Type B pancreatic cell (in vitro differentiated cells): ENCODE results near the gene PDE10A. TPM values are rescaled to one million over a fixed set of nuclear protein-coding genes. Genes with fewer than 3 reads are reported as not detected.
"Not testable (repeated sequence)": the region's sequence is repeated elsewhere in the genome, so short reads cannot be mapped to it uniquely, and the experiment has no call there.

ENCODE experiments used
- DNase-seq: peaks from one replicate; pipeline ENCODE4 v3.0.0; 2021; ENCODE audit warnings: mixed read lengths; ENCODE audit not compliant: unreplicated experiment; ENCODE audit errors: extremely low spot score
- H3K27ac Mint-ChIP-seq: 2 replicates; pipeline ENCODE4 v1.8.0; 2021; ENCODE audit warnings: mild to moderate bottlenecking, mixed read lengths
- H3K27me3 Mint-ChIP-seq: 2 replicates; pipeline ENCODE4 v1.8.0; 2021; ENCODE audit warnings: mixed read lengths
- H3K36me3 Mint-ChIP-seq: 2 replicates; pipeline ENCODE4 v1.8.0; 2021; ENCODE audit warnings: mixed read lengths
- H3K4me1 Mint-ChIP-seq: one replicate; pipeline ENCODE4 v1.8.0; 2021; ENCODE audit warnings: mixed read lengths; ENCODE audit not compliant: unreplicated experiment
- H3K4me3 Mint-ChIP-seq: 2 replicates; pipeline ENCODE4 v1.8.0; 2021; ENCODE audit warnings: mild to moderate bottlenecking, mixed read lengths
- H3K9me3 Mint-ChIP-seq: 2 replicates; pipeline ENCODE4 v1.8.0; 2021; ENCODE audit warnings: mixed read lengths
- total RNA-seq: library from RNA; stranded (reverse); gene quantifications from 2 replicates; pipeline ENCODE4 v1.2.1, GENCODE V29; 2021; ENCODE audit warnings: low replicate concordance
- TF ChIP-seq, protein P1 (sequence below): fragments of 200-600 bp; sonication (generic); conservative IDR thresholded peaks from 2 replicates; pipeline ENCODE4 v1.5.0; 2021; ENCODE audit warnings: antibody characterized with exemption, mild to moderate bottlenecking

Gene PDE10A
- total RNA-seq, 1 donor from 2014 or later = 10.8 TPM

DNA sequence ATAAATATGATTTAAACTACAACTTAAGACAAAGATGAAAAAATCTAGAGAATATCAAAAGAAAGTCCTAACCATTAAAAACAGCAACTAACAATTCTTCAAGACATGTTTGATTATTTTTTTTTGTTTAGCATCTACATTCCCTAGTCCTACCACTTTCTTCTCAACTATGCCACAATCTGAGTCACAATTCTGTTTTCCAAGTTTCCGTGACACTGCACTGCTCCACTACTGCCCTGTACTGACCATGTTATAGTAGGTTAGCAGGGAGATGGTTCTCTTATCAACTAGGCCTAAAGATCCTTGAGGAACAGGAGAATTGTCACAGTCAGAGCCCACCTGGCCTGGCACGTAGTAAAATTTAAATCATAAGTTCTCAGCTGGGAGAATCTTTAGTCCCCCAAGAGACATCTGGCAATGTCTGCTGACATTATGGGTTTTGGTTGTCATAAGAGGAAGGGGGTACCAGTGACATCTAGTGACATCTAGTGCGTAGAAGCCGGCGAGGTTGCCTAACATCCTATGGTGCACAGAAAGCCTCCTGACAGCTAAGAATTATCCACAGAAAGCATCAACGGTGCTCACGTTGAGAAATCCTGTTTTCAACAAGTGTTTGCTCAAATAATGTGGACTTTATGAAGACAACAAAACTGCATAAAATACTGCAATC is 100.5 kb downstream of the PDE10A start:
- H3K4me1 Mint-ChIP-seq = no peaks in the 10 kb centered on the region
- H3K27me3 Mint-ChIP-seq = no peaks in the 10 kb centered on the region
- peaks cover 12% of the 10 kb centered on the region for H3K9me3 Mint-ChIP-seq
- H3K36me3 Mint-ChIP-seq = peaks cover 6% of the 10 kb centered on the region
- no peak overlapping the region for H3K4me3 Mint-ChIP-seq
- TF ChIP-seq, protein P1, sequence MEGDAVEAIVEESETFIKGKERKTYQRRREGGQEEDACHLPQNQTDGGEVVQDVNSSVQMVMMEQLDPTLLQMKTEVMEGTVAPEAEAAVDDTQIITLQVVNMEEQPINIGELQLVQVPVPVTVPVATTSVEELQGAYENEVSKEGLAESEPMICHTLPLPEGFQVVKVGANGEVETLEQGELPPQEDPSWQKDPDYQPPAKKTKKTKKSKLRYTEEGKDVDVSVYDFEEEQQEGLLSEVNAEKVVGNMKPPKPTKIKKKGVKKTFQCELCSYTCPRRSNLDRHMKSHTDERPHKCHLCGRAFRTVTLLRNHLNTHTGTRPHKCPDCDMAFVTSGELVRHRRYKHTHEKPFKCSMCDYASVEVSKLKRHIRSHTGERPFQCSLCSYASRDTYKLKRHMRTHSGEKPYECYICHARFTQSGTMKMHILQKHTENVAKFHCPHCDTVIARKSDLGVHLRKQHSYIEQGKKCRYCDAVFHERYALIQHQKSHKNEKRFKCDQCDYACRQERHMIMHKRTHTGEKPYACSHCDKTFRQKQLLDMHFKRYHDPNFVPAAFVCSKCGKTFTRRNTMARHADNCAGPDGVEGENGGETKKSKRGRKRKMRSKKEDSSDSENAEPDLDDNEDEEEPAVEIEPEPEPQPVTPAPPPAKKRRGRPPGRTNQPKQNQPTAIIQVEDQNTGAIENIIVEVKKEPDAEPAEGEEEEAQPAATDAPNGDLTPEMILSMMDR = no peak
- H3K27ac Mint-ChIP-seq = no peak overlapping the region
- DNase-seq = no peak

DNA sequence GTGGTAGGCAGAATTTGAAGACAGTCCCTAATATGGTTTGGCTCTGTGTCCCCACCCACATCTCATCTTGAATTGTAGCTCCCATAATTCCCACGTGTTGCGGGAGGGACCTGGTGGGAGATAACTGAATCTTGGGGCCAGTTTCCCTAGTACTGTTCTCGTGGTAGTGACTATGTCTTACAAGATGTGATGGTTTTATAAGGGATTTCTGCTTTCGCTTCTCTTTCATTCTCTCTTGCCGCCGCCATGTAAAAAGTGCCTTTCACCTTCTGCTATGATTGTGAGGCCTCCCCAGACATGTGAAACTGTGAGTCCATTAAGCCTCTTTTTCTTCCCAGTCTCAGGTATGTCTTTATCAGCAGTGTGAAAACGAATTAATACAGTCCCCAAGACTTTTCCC is 103.4 kb downstream of the PDE10A start:
- DNase-seq = no peak
- Mint-ChIP-seq H3K27me3 (no peaks in the 10 kb centered on the region), H3K4me1 (no peaks in the 10 kb centered on the region), H3K9me3 (peaks cover 5% of the 10 kb centered on the region), H3K36me3 (peaks cover 6% of the 10 kb centered on the region), H3K27ac (no peak overlapping the region), H3K4me3 (no peak overlapping the region)
- TF ChIP-seq, protein P1 = no peak

DNA sequence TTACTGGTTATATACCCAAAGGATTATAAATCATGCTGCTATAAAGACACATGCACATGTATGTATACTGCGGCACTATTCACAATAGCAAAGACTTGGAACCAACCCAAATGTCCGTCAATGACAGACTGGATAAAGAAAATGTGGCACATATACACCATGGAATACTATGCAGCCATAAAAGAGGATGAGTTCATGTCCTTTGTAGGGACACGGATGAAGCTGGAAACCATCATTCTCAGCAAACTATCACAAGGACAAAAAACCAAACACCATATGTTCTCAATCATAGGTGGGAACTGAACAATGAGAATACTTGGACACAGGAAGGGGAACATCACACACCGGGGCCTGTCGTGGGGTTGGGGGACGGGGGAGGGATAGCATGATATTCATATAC is 104.9 kb downstream of the PDE10A start:
- H3K36me3 Mint-ChIP-seq, H3K27ac Mint-ChIP-seq, H3K4me1 Mint-ChIP-seq, H3K9me3 Mint-ChIP-seq, DNase-seq, H3K4me3 Mint-ChIP-seq, H3K27me3 Mint-ChIP-seq: not testable (repeated sequence)

DNA sequence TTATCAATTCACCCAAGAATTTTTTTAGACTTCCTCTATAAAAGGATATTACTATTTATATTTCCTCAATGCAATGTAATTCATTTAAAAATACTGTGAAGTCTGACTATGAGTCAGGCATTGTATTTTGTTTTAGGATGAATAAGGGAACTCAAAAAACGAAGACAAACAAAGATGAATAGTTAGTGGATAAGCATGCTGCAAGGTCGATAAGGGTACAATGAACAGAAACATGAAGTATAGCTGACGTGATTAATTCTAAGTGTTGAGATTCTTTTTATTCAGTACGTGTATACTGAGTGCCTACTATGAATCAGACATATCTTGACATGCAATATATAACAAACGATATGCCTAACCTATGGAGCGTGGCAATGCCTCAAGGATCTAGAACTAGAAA is 105.4 kb downstream of the PDE10A start:
- TF ChIP-seq, protein P1 = no peak
- H3K36me3 Mint-ChIP-seq = peaks cover 6% of the 10 kb centered on the region
- no peak for DNase-seq

DNA sequence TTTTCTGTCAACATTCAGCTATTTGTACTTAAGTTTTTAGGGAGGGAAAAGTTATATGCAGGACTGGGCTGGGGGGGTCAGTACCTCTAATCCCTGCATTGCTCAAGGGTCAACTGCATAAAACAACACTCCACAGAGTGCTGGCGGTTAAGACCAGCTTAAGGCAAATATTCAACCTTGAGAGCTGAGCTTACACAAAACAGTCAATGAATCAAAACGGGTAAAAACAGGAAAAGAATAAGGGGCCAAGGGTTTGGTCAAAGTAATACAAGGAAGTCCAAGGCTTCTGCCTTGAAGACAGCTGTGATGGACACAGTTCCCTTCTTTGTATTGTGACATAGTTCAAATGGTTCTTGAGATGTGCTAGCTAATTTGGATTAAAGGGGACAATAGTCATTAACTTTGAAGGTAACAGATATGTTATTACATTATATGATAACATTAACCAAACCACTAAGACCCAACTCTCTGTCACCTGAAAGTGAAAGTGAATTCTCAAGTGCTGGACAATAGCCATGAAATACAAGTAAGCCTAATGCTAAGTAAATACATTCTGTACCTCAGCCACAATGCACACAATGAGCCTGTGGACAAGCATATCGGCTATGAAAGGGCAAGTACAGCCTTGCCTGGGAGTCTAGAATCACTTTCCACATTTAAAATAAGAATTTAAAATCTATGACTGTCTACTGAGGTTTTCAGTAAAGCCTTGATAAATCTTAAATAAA is 106.8 kb downstream of the PDE10A start:
- H3K27me3 Mint-ChIP-seq = no peaks in the 10 kb centered on the region
- H3K4me3 Mint-ChIP-seq = no peak overlapping the region
- H3K9me3 Mint-ChIP-seq = peaks cover 5% of the 10 kb centered on the region
- peaks cover 10% of the 10 kb centered on the region for H3K4me1 Mint-ChIP-seq
- H3K27ac Mint-ChIP-seq = no peak overlapping the region
- H3K36me3 Mint-ChIP-seq = peaks cover 2% of the 10 kb centered on the region
- DNase-seq = no peak
- TF ChIP-seq, protein P1 = no peak

More for the DNA sequence above, 105.4 kb downstream of the PDE10A start:
- Mint-ChIP-seq H3K27me3 (no peaks in the 10 kb centered on the region), H3K27ac (no peak overlapping the region), H3K4me3 (no peak overlapping the region), H3K9me3 (peaks cover 5% of the 10 kb centered on the region), H3K4me1 (peaks cover 10% of the 10 kb centered on the region)

GRCh38 chr6:165554644-165555043 is 108.4 kb downstream of the PDE10A start:
- not testable (repeated sequence) for H3K27me3 Mint-ChIP-seq, DNase-seq, H3K36me3 Mint-ChIP-seq, H3K27ac Mint-ChIP-seq, H3K4me3 Mint-ChIP-seq, H3K9me3 Mint-ChIP-seq
- H3K4me1 Mint-ChIP-seq = peaks cover 10% of the 10 kb centered on the region
